HFF-Myc (cell line): ENCODE data around the gene SLC45A3.
A peak's percentile ranks its signal among the peaks of the same experiment; 100 is the strongest.

Source experiments
- DNase-seq: peaks from one replicate; pipeline ENCODE4 v3.0.0-alpha.2; 2011; ENCODE audit warnings: low read depth; ENCODE audit errors: extremely low read depth
- H3K4me3 ChIP-seq: replicated peaks from 2 replicates; pipeline ENCODE4 v1.5.1; 2011; ENCODE audit warnings: low read depth, mild to moderate bottlenecking, control low read depth, low read length
- TF ChIP-seq, protein P1 (sequence below): IDR thresholded peaks from 2 replicates; pipeline ENCODE4 v1.5.1; 2012; ENCODE audit warnings: mild to moderate bottlenecking, low read depth, low read length, control low read depth; ENCODE audit errors: missing control alignments

The SLC45A3 gene

DNA sequence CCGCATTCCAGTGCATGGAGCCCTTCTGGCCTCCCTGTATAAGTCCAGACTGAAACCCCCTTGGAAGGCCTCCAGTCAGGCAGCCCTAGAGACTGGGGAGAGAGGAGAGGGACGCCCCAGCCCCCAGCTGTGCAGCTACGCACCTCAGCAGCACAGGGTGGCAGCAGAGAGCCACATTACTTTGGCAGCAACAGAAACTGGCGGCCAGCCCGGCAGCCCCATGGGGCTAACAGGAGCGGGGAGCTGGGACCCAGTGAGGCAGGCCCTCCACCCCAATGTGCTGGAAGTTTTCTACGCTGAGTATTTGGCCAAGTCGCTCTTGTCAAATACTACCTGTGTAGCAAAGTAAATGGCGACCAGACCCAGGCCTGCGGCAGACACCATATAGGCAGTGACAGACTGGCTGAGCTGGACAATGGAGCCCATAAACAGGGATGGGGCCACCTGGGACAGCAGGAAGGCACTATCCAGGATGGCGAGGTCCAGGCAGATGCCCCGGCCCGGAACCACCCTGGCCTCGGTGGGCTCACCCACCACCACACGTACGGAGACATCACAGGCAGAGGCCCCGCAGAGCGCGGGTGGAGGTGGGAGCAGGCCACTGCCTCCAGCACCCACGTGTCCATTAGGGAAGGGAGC lies 21.2 kb downstream of the SLC45A3 start:
- DNase-seq: peak; percentile 33
- TF ChIP-seq, protein P1, sequence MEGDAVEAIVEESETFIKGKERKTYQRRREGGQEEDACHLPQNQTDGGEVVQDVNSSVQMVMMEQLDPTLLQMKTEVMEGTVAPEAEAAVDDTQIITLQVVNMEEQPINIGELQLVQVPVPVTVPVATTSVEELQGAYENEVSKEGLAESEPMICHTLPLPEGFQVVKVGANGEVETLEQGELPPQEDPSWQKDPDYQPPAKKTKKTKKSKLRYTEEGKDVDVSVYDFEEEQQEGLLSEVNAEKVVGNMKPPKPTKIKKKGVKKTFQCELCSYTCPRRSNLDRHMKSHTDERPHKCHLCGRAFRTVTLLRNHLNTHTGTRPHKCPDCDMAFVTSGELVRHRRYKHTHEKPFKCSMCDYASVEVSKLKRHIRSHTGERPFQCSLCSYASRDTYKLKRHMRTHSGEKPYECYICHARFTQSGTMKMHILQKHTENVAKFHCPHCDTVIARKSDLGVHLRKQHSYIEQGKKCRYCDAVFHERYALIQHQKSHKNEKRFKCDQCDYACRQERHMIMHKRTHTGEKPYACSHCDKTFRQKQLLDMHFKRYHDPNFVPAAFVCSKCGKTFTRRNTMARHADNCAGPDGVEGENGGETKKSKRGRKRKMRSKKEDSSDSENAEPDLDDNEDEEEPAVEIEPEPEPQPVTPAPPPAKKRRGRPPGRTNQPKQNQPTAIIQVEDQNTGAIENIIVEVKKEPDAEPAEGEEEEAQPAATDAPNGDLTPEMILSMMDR: peak; percentile 86
- H3K4me3 ChIP-seq: no peak overlapping the region

GRCh38 chr1:205656236-205656635 lies 24.1 kb downstream of the SLC45A3 start:
- no peak for DNase-seq
- H3K4me3 ChIP-seq: no peak overlapping the region
- TF ChIP-seq, protein P1: no peak

DNA sequence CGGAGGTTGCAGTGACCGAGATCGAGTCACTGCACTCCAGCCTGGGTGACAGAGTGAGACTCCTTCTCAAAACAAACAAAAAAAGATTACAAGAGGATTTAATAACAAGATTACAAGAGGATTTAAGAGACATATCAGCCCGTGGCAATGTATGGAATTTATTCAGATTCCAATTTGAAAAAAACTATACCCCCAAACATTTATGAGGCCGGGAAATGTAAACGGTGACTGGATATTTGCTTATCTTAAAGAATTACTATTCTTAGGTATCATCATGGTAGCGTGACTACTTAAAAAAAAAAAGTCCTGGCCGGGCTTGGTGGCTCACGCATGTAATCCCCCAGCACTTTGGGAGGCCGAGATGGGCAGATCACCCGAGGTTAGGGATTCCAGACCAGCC lies 27.3 kb downstream of the SLC45A3 start:
- DNase-seq: no peak
- no peak overlapping the region for H3K4me3 ChIP-seq
- TF ChIP-seq, protein P1: no peak

- DNase-seq: no peak
- H3K4me3 ChIP-seq: no peak overlapping the region
- TF ChIP-seq, protein P1: no peak
Measured at GRCh38 chr1:205650241-205650640, 30.1 kb downstream of the SLC45A3 start.

GRCh38 chr1:205645519-205645918 lies 34.8 kb downstream of the SLC45A3 start:
- no peak overlapping the region for H3K4me3 ChIP-seq
- DNase-seq: no peak
- TF ChIP-seq, protein P1: no peak

DNA sequence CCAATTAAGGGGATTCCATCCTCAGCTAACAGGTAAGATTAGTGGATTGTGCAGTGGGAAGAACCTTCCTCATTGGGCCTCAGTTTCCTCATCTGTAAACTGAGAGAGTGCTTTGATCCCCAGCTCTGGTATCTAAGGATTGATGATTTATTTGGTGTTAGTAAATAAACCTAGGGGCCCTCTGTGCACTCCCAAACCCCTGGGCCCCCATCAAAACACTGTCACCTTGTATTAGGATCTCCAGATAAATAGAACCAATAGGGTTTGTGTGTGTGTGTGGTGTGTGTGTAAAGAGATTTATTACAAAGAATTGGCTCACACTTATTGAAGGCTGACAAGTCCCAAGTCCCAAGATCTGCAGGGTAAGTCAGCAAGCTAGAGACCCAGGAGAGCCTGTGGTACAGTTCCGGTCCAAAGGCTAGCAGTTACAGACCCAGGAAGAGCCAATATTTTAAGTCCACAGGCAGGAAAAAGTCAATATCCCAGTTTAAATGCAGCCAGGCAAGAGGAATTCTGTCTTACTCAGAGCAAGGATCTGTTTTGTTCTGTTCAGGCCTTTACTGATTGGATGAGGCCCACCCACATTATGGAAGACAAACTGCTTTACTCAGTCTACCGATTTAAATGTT lies 37.5 kb downstream of the SLC45A3 start:
- DNase-seq: no peak
- no peak overlapping the region for H3K4me3 ChIP-seq
- TF ChIP-seq, protein P1: no peak
